ENCODE results near the gene RYR3.

GRCh38 chr15:33677238-33677830, 366.6 kb downstream of the RYR3 start:
- TF ChIP-seq, protein P1, sequence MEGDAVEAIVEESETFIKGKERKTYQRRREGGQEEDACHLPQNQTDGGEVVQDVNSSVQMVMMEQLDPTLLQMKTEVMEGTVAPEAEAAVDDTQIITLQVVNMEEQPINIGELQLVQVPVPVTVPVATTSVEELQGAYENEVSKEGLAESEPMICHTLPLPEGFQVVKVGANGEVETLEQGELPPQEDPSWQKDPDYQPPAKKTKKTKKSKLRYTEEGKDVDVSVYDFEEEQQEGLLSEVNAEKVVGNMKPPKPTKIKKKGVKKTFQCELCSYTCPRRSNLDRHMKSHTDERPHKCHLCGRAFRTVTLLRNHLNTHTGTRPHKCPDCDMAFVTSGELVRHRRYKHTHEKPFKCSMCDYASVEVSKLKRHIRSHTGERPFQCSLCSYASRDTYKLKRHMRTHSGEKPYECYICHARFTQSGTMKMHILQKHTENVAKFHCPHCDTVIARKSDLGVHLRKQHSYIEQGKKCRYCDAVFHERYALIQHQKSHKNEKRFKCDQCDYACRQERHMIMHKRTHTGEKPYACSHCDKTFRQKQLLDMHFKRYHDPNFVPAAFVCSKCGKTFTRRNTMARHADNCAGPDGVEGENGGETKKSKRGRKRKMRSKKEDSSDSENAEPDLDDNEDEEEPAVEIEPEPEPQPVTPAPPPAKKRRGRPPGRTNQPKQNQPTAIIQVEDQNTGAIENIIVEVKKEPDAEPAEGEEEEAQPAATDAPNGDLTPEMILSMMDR (IDR thresholded peaks at IDR 0.05): no peak
- no peak for TF ChIP-seq ZFX (IDR thresholded peaks at IDR 0.05; ENCODE audit: borderline replicate concordance)
